Muscle layer of duodenum (tissue), 2 donors: Measurements from ENCODE around the gene TNRC6C.
"Not testable (repeated sequence)": the region's sequence is repeated elsewhere in the genome, so short reads cannot be mapped to it uniquely, and the experiment has no call there.

ENCODE experiments used
- H3K27ac ChIP-seq: one replicate; pipeline ENCODE4 v1.7.0; 2013; ENCODE audit warnings: mild to moderate bottlenecking, low read length
- H3K27me3 ChIP-seq: one replicate; pipeline ENCODE4 v1.7.0; 2013; ENCODE audit warnings: low read depth, mild to moderate bottlenecking, control low read depth, low read length
- H3K36me3 ChIP-seq, 2 donors: one replicate each; pipeline ENCODE4 v1.7.0; 2013; ENCODE audit warnings: low read length in 2 of 2, control low read depth in 1 of 2, mild to moderate bottlenecking in 1 of 2; ENCODE audit not compliant: insufficient read depth in 2 of 2, control insufficient read depth in 1 of 2
- H3K4me1 ChIP-seq, 2 donors: one replicate each; pipeline ENCODE4 v1.7.0; 2013; ENCODE audit warnings: low read length in 2 of 2, mild to moderate bottlenecking in 2 of 2, control low read depth in 1 of 2, moderate library complexity in 1 of 2; ENCODE audit not compliant: insufficient read depth in 2 of 2, control insufficient read depth in 1 of 2
- H3K4me3 ChIP-seq, 2 donors: one replicate each; pipeline ENCODE4 v1.7.0; 2013; ENCODE audit warnings: low read length in 2 of 2, low read depth in 1 of 2, mild to moderate bottlenecking in 1 of 2
- H3K9me3 ChIP-seq, 2 donors: one replicate each; pipeline ENCODE4 v1.7.0; 2013; ENCODE audit warnings: low read length in 2 of 2, control low read depth in 1 of 2, mild to moderate bottlenecking in 1 of 2; ENCODE audit not compliant: control insufficient read depth in 1 of 2
- donor health status: healthy.

Gene TNRC6C

GRCh38 chr17:78066976-78067375 is 108.5 kb downstream of the TNRC6C start:
- not testable (repeated sequence) for H3K9me3 ChIP-seq, H3K4me1 ChIP-seq, H3K4me3 ChIP-seq, H3K27ac ChIP-seq, H3K27me3 ChIP-seq
- peaks cover 28 to 34% of the 10 kb centered on the region in 2 donors for H3K36me3 ChIP-seq

GRCh38 chr17:78069695-78070094 is 111.2 kb downstream of the TNRC6C start:
- Histone ChIP-seq H3K36me3 (peaks cover 52 to 57% of the 10 kb centered on the region in 2 donors), H3K9me3 (no peaks in the 10 kb centered on the region), H3K4me3 (no peak overlapping the region), H3K4me1 (no peaks in the 10 kb centered on the region), H3K27ac (no peak overlapping the region), H3K27me3 (no peaks in the 10 kb centered on the region)

- no peak overlapping the region for H3K4me3 ChIP-seq
- H3K36me3 ChIP-seq, result peaks cover 68 to 73% of the 10 kb centered on the region in 2 donors
- H3K27me3 ChIP-seq, result no peaks in the 10 kb centered on the region
- no peaks in the 10 kb centered on the region for H3K4me1 ChIP-seq
- H3K27ac ChIP-seq, result no peak overlapping the region
- H3K9me3 ChIP-seq, result no peaks in the 10 kb centered on the region
Observed at GRCh38 chr17:78072961-78073360, 114.5 kb downstream of the TNRC6C start.

GRCh38 chr17:78075011-78075410 is 116.5 kb downstream of the TNRC6C start:
- no peaks in the 10 kb centered on the region for H3K9me3 ChIP-seq
- H3K4me3 ChIP-seq, result no peak overlapping the region
- H3K36me3 ChIP-seq, result peaks cover 75 to 79% of the 10 kb centered on the region in 2 donors

GRCh38 chr17:78075545-78075944 is 117.0 kb downstream of the TNRC6C start:
- H3K27ac ChIP-seq, result no peak overlapping the region
- H3K4me3 ChIP-seq, result no peak overlapping the region
- H3K4me1 ChIP-seq, result no peaks in the 10 kb centered on the region
- no peaks in the 10 kb centered on the region for H3K27me3 ChIP-seq
- H3K9me3 ChIP-seq, result no peaks in the 10 kb centered on the region
- H3K36me3 ChIP-seq, result peaks cover 78 to 79% of the 10 kb centered on the region in 2 donors

More at GRCh38 chr17:78075011-78075410, 116.5 kb downstream of the TNRC6C start:
- Histone ChIP-seq H3K4me1 (no peaks in the 10 kb centered on the region), H3K27ac (no peak overlapping the region), H3K27me3 (no peaks in the 10 kb centered on the region)

- H3K27ac ChIP-seq, result no peak overlapping the region
- H3K4me3 ChIP-seq, result no peak overlapping the region
- H3K36me3 ChIP-seq, result peaks cover 46 to 70% of the 10 kb centered on the region in 2 donors
- no peaks in the 10 kb centered on the region for H3K4me1 ChIP-seq
- no peaks in the 10 kb centered on the region for H3K27me3 ChIP-seq
- H3K9me3 ChIP-seq, result no peaks in the 10 kb centered on the region
Observed at GRCh38 chr17:78079253-78079652, 120.8 kb downstream of the TNRC6C start.

- Histone ChIP-seq H3K36me3 (peaks cover 39 to 58% of the 10 kb centered on the region in 2 donors), H3K9me3 (no peaks in the 10 kb centered on the region), H3K27me3 (no peaks in the 10 kb centered on the region), H3K4me3 (no peak overlapping the region), H3K4me1 (no peaks in the 10 kb centered on the region), H3K27ac (no peak overlapping the region)
Observed at GRCh38 chr17:78081551-78081950, 123.0 kb downstream of the TNRC6C start.

- not testable (repeated sequence) for H3K4me3 ChIP-seq, H3K27ac ChIP-seq, H3K9me3 ChIP-seq, H3K4me1 ChIP-seq, H3K27me3 ChIP-seq
- peaks cover 35 to 59% of the 10 kb centered on the region in 2 donors for H3K36me3 ChIP-seq
Observed at GRCh38 chr17:78082355-78082872, 123.9 kb downstream of the TNRC6C start.

- Histone ChIP-seq H3K4me1 (no peaks in the 10 kb centered on the region), H3K9me3 (no peaks in the 10 kb centered on the region), H3K4me3 (no peak overlapping the region), H3K27me3 (no peaks in the 10 kb centered on the region), H3K27ac (peak overlapping the region; percentile 7), H3K36me3 (peaks cover 35 to 59% of the 10 kb centered on the region in 2 donors)
Observed at GRCh38 chr17:78082988-78083387, 124.5 kb downstream of the TNRC6C start.

- H3K9me3 ChIP-seq, result no peaks in the 10 kb centered on the region
- no peak overlapping the region for H3K4me3 ChIP-seq
- peaks cover 6 to 7% of the 10 kb centered on the region in 2 donors for H3K4me1 ChIP-seq
- peaks cover 38 to 52% of the 10 kb centered on the region in 2 donors for H3K36me3 ChIP-seq
- H3K27me3 ChIP-seq, result no peaks in the 10 kb centered on the region
- no peak overlapping the region for H3K27ac ChIP-seq
Observed at GRCh38 chr17:78086740-78087139, 128.2 kb downstream of the TNRC6C start.

GRCh38 chr17:78088529-78088928 is 130.0 kb downstream of the TNRC6C start:
- no peak overlapping the region for H3K27ac ChIP-seq
- peaks cover 46 to 60% of the 10 kb centered on the region in 2 donors for H3K36me3 ChIP-seq
- no peak overlapping the region for H3K4me3 ChIP-seq
- no peaks in the 10 kb centered on the region for H3K9me3 ChIP-seq
- no peaks in the 10 kb centered on the region for H3K27me3 ChIP-seq
- peaks cover 6 to 7% of the 10 kb centered on the region in 2 donors for H3K4me1 ChIP-seq
